ENCODE measurements around the gene GBX1.

GBX1 gene

GRCh38 chr7:151134743-151135524 lies 32.6 kb downstream of the GBX1 start:
- DNase-seq (ENCODE audit: low spot score), result peak; percentile 32
- TF ChIP-seq, protein P1, sequence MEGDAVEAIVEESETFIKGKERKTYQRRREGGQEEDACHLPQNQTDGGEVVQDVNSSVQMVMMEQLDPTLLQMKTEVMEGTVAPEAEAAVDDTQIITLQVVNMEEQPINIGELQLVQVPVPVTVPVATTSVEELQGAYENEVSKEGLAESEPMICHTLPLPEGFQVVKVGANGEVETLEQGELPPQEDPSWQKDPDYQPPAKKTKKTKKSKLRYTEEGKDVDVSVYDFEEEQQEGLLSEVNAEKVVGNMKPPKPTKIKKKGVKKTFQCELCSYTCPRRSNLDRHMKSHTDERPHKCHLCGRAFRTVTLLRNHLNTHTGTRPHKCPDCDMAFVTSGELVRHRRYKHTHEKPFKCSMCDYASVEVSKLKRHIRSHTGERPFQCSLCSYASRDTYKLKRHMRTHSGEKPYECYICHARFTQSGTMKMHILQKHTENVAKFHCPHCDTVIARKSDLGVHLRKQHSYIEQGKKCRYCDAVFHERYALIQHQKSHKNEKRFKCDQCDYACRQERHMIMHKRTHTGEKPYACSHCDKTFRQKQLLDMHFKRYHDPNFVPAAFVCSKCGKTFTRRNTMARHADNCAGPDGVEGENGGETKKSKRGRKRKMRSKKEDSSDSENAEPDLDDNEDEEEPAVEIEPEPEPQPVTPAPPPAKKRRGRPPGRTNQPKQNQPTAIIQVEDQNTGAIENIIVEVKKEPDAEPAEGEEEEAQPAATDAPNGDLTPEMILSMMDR (IDR thresholded peaks at IDR 0.05; ENCODE audit: extremely low read depth, missing control alignments), result no peak

GRCh38 chr7:151133986-151134742 lies 33.3 kb downstream of the GBX1 start:
- DNase-seq (ENCODE audit: low spot score), result no peak
- TF ChIP-seq, protein P1 (IDR thresholded peaks at IDR 0.05; ENCODE audit: extremely low read depth, missing control alignments), result no peak

DNA sequence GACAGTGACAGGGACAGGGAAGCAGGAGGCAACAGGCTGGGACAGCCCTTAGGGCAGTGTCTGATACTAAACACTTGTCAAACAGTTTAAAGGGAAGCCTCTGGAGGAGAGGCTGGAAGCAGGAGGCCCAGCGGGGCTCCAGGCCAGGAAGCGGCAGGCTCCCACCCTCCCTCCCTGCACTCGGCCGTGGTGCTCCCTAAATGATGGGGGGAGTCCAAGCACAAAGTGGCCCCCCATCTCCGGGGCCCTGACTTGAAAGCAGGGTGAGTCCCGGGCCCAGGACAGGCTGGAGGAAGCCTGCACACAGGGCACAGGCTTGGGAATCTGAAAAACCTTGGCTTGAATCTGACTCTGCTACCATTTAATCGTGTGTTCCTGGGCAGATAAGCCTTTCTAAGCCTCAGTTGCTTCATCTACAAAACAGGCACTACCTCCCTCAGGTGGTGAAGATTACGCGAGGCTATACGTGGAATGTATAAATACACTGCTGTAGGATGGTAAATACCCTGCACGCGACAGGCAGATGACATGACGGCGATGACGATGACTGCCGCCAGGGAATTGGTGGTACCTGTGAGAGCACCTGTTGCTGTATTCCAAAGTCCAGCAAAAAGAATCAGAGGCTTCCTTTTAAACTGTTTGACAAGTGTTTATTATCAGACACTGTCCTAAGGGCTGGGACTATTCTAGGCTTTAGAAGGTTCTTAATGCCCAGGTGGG lies 34.1 kb downstream of the GBX1 start:
- TF ChIP-seq, protein P1 (IDR thresholded peaks at IDR 0.05; ENCODE audit: extremely low read depth, missing control alignments), result no peak

GRCh38 chr7:151132461-151133205 lies 34.9 kb downstream of the GBX1 start:
- TF ChIP-seq, protein P1 (IDR thresholded peaks at IDR 0.05; ENCODE audit: extremely low read depth, missing control alignments), result no peak
- DNase-seq (ENCODE audit: low spot score), result peak; percentile 32

More for the DNA sequence above, 34.1 kb downstream of the GBX1 start:
- DNase-seq (ENCODE audit: low spot score), result no peak

- TF ChIP-seq, protein P1 (IDR thresholded peaks at IDR 0.05; ENCODE audit: extremely low read depth, missing control alignments), result no peak
- peak; percentile 21 for DNase-seq (ENCODE audit: low spot score)
These were observed 35.8 kb downstream of the GBX1 start for GRCh38 chr7:151131592-151132293.

DNA sequence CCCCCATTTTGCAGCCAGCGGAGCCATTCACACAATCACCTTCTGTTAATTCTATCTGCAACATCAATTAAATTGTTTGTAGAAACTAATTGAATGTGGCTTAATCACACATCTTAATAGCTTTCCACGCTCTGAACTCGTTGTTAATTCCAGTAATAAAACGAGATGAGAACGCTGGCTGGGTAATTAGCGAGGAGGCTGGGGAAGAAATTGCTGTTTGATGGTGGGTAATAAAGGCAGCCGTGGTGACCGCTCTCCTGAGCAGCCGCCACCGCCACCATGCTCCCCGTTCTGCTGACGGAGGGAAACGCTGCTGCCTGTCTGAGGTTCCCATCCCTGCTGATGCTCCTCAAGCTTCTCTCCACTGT lies 36.3 kb downstream of the GBX1 start:
- TF ChIP-seq, protein P1 (IDR thresholded peaks at IDR 0.05; ENCODE audit: extremely low read depth, missing control alignments), result no peak
- DNase-seq (ENCODE audit: low spot score), result no peak

All from GM20000 (cell line).